Omental fat pad (tissue), 4 donors: Measurements from ENCODE around the gene ABCA4. TPM values are rescaled to one million over a fixed set of nuclear protein-coding genes. Genes with fewer than 3 reads are reported as not detected.
A peak's percentile ranks its signal among the peaks of the same experiment; 100 is the strongest.

ENCODE experiments used
- ATAC-seq: fragments of 150-250 bp; one replicate; pipeline ENCODE4 v1.9.1; 2016; ENCODE audit warnings: mild to moderate bottlenecking, moderate library complexity; ENCODE audit not compliant: low FRiP score
- DNase-seq: peaks from one replicate; pipeline ENCODE4 v3.0.0-alpha.2; 2019; ENCODE audit warnings: low spot score
- total RNA-seq, 4 donors: library from RNA; depleted of rRNA; stranded (reverse); fragments of >200 nt; gene quantifications; one replicate each; pipeline ENCODE4 v1.1.0, GENCODE V29; 2016
- TF ChIP-seq, protein P1 (sequence below), 3 donors: fragments of 450-650 bp; IDR thresholded peaks; one replicate each; pipeline ENCODE4 v1.5.1; 2016 to 2017; ENCODE audit warnings: antibody characterized with exemption in 3 of 3, mild to moderate bottlenecking in 3 of 3, moderate library complexity in 2 of 3

The ABCA4 gene
- total RNA-seq, 4 donors from 2014 or later = 0.37 to 0.79 (median 0.38) TPM; not detected in 1

DNA sequence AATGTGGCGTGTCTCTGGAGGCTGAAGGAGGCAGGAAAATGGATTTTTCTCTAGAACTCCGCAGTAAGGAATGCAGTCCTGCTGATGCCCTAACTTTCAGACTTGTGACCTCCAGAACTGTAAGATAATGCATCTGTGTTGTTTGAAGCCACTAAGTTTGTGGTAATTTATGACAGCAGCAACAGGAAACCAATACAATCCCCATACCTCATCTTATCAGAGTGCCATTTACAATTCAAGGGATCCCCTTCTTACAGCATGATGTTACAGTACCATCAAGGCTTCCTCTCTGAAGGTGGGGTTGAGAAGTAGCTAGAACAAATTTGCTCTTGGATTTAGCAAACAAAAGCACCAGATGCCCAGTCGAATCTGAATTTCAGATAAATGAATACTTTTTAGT is 21.6 kb downstream of the ABCA4 start:
- no peak for ATAC-seq

DNA sequence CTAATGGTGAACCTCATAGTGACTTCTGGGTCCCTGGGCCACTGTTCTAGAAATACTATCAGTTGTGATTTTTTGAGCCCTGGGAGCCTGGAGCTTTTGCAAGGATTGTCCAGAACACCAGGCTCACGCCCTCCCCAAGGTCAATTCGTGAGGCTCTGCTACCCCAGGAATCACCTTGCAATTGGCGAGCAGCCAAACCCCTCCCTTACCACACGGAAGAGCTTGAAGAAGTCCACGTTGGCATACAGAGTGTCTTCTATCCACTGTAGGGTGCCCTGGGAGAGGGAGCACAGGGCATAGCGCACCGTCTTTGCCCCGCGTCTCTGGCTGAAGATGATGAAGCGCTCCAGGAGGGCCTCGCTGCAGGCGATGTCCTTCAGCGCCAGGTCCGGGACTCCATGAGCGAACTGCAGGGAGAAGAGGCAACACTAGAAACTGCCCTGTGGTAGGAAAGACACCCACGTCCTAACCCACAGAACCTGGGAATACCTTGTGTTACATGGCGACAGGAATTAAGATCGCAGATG is 22.3 kb downstream of the ABCA4 start:
- ATAC-seq (no peak), DNase-seq (no peak)
- TF ChIP-seq, protein P1, sequence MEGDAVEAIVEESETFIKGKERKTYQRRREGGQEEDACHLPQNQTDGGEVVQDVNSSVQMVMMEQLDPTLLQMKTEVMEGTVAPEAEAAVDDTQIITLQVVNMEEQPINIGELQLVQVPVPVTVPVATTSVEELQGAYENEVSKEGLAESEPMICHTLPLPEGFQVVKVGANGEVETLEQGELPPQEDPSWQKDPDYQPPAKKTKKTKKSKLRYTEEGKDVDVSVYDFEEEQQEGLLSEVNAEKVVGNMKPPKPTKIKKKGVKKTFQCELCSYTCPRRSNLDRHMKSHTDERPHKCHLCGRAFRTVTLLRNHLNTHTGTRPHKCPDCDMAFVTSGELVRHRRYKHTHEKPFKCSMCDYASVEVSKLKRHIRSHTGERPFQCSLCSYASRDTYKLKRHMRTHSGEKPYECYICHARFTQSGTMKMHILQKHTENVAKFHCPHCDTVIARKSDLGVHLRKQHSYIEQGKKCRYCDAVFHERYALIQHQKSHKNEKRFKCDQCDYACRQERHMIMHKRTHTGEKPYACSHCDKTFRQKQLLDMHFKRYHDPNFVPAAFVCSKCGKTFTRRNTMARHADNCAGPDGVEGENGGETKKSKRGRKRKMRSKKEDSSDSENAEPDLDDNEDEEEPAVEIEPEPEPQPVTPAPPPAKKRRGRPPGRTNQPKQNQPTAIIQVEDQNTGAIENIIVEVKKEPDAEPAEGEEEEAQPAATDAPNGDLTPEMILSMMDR (IDR thresholded peaks at IDR 0.05) = no peak

More for the DNA sequence above, 21.6 kb downstream of the ABCA4 start:
- TF ChIP-seq, protein P1 (IDR thresholded peaks at IDR 0.05) = no peak
- DNase-seq = no peak

DNA sequence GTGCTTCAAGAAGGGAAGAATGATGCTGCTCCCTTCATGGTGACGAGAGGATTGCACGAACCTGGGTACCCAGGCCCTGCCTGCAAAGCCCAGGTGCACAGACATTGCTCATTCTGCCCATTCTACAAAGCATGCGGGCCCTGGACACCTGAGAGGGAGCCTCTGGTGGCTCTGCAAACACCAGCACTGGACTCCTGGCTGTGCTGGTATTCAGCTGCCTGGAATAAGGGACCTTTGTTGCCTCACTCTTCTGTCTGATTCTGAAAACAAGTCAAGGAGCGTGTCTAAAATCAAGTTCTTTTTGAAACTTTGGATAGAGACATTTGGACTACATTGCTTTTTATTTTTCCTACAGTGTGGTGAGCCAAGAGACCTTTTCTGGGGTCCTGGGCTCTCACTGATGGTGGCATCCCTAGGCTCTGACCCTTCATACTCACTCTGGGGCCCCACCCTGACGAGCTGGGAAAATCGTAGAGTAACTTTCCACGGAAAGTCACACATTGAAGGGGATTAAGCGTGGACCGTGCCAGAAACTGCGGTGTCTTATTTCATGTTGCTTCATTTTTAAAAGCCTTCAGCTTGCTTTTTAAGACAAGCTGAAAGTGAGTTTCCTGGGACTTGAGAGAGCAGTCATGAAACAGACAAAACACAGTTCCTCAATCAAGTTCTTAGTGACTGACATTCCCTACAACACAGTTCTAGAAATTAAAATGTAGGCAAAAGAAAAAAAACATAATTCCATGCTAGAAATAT is 24.0 kb downstream of the ABCA4 start:
- DNase-seq (no peak), ATAC-seq (no peak)
- TF ChIP-seq, protein P1 (IDR thresholded peaks at IDR 0.05) = no peak

DNA sequence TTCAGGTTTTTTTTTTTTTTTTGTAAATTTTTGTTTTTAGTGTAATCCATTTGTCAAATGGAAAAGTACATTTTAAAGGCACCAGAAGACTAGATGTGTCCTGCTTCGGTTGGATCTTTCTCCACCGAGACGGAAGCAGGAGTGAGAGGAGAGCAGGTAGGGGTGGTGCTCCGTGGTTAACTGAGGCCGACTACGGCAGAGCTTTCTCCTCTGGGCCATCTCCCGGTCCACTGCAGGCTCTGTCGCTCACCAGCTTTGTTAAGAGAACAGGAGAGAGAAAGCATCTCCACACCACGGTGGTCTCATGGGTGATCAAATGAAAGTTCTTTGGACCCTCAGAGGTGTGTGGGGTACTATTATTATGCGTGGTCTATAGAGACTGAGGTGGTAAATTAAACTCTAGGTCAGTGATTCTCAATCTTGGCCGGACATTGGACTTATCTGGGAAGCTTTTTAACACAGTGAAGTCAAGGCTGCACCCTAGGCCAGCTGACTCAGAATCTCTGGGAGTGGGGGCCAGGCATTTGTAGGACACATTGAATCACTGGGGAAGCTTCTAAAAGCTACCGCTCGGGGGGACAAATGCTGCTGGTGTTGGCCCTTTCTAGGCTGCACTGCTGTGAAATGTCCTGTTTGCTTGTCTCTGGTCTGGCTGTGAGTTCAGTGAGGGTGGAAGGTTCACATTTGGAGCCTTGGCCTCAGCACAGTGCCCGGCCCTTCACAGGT is 25.0 kb downstream of the ABCA4 start:
- DNase-seq (no peak), ATAC-seq (no peak)
- TF ChIP-seq, protein P1 (IDR thresholded peaks at IDR 0.05) = no peak

DNA sequence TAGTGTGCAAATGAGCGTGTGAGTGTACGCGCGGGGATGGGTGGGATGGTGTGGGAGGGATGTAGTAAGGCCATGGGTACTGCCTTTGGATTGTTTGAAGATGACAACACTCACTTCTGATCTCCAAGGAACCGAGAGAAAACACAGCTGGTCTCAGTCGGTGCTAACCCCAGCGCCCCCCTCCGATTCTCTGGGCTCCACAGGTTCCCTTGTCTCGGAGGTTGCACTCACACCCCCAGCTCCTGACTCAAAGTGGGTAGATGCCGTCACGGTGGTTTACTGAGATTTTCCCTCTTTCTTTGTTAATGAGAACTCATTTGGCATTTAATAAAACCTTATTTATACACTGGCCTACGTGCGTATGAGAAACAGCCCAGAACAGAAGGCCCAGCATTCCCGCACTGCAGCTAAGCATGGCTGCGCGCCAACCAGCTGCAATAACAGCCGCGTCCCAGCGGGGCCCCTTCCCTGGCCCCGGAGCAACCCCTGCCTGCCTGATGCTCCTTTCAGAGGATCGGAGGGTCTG is 25.8 kb downstream of the ABCA4 start:
- ATAC-seq (peak; percentile 46), DNase-seq (no peak)

DNA sequence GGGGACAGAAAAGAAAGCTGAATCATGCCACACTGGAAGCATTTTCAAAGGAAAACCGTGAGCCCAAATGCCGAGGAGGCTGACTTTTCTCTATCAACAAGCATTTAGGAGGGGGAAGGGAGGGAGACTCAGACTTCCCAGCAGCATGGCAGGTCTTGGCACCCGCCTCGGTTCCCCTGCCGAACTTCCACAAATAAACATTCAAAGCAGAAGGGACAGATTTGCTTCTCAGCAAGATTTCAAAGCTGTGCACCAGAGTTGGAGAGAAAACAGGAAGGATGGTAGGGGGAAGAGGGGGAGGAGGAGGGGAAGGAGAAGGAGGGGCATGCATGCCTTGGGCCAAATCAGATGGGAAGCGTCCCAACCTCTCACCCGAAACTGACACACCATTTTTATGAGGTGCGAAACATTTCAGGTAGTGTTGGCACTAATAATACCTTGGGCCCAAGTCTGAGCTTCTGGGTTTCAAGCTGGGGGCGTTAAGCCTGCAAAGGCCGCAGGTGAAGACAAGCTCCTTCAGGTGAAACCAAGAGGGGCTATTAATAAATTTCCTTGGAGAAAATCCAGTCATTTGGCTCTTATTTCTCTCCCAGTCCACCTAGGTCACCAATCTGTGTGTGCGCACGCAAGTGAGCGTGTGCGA is 26.4 kb downstream of the ABCA4 start:
- ATAC-seq (peak; percentile 49), DNase-seq (no peak)
- TF ChIP-seq, protein P1 (IDR thresholded peaks at IDR 0.05) = no peak

More for the DNA sequence above, 25.8 kb downstream of the ABCA4 start:
- TF ChIP-seq, protein P1 (IDR thresholded peaks at IDR 0.05) = no peak
